Ramos (cell line): Measurements from ENCODE around the gene PLEKHO2.

Source experiments
- in situ Hi-C: fragments of 300-500 bp; cut with MboI; formaldehyde crosslinking; loops from one replicate; pipeline ENCODE4 v1.14.3; 2022; ENCODE audit warnings: low sequenced_read_pairs; ENCODE audit not compliant: unreplicated experiment

The PLEKHO2 gene

GRCh38 chr15:64909546-64909945, 67.8 kb downstream of the PLEKHO2 start:
- in situ Hi-C loops = loop anchor here (5.0 kb wide), 1 partner anchor 177 kb away; no protein-coding TSS in a partner anchor

- in situ Hi-C loops = no loop called here
Measured at GRCh38 chr15:64911311-64912186, 69.8 kb downstream of the PLEKHO2 start, which contains the start of gene ANKDD1A. Gene ANKDD1A, plus strand, starts transcription at chr15:64911902. Its CDS starts 29 bp downstream, at chr15:64911931.

GRCh38 chr15:64912379-64913325, 70.9 kb downstream of the PLEKHO2 start:
- in situ Hi-C loops = no loop called here

- in situ Hi-C loops = no loop called here
Measured at GRCh38 chr15:64915518-64916227, 74.0 kb downstream of the PLEKHO2 start.

GRCh38 chr15:64916365-64916764, 74.7 kb downstream of the PLEKHO2 start:
- in situ Hi-C loops = no loop called here

GRCh38 chr15:64917211-64917610, 75.5 kb downstream of the PLEKHO2 start:
- in situ Hi-C loops = no loop called here
